ENCODE results near the gene ARF6. TPM values are rescaled to one million over a fixed set of nuclear protein-coding genes. Genes with fewer than 3 reads are reported as not detected.

The ARF6 gene
- total and polyA plus RNA-seq, 4 donors, result 20.3 to 56.2 (median 24.5) TPM

DNA sequence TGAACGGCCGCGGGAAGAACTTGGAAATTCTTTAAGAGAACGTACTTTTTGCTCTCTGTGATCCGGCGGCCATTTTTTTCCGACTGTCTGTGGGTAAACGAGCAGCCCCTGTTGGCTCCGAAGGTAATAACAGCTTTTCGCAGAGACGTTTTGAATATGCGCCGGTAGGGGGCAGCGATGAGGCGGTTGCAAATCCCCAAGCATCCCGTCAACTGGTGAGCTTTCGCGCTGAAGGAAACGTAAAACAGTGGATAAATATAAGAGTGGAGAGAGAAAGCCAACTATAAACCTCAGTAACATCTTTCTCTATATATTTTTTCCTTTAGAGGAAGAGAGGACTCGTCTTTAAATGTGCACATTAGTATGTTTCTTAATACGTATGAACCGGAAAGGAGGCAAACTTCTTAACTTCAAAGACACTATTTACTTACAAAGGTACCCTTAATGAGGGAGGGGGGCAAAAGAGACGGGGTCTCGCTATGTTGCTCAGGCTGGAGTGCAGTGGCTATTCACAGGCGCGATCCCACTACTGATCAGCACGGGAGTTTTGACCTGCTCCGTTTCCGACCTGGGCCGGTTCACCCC is 30.7 kb upstream of the ARF6 start:
- WGBS, result under 1% methylated on average over 29 of the region's 30 CpGs
- TF ChIP-seq, protein P1, sequence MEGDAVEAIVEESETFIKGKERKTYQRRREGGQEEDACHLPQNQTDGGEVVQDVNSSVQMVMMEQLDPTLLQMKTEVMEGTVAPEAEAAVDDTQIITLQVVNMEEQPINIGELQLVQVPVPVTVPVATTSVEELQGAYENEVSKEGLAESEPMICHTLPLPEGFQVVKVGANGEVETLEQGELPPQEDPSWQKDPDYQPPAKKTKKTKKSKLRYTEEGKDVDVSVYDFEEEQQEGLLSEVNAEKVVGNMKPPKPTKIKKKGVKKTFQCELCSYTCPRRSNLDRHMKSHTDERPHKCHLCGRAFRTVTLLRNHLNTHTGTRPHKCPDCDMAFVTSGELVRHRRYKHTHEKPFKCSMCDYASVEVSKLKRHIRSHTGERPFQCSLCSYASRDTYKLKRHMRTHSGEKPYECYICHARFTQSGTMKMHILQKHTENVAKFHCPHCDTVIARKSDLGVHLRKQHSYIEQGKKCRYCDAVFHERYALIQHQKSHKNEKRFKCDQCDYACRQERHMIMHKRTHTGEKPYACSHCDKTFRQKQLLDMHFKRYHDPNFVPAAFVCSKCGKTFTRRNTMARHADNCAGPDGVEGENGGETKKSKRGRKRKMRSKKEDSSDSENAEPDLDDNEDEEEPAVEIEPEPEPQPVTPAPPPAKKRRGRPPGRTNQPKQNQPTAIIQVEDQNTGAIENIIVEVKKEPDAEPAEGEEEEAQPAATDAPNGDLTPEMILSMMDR (IDR thresholded peaks at IDR 0.05; ENCODE audit: low read depth, low read length, missing input control), result peak; percentile 100
- peak; percentile 66 to 73 for TF ChIP-seq RAD21 (IDR thresholded peaks at IDR 0.05)
- peak; percentile 99 for TF ChIP-seq YY1 (IDR thresholded peaks at IDR 0.05)
- TF ChIP-seq TAF1 (conservative IDR thresholded peaks at IDR 0.05), result peak; percentile 61
- TF ChIP-seq, protein P2, sequence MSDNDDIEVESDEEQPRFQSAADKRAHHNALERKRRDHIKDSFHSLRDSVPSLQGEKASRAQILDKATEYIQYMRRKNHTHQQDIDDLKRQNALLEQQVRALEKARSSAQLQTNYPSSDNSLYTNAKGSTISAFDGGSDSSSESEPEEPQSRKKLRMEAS (IDR thresholded peaks at IDR 0.05), result peak; percentile 5
- peak; percentile 18 for TF ChIP-seq SP1 (IDR thresholded peaks at IDR 0.05)
- no peak for TF ChIP-seq HNF4A (conservative IDR thresholded peaks at IDR 0.05)
- TF ChIP-seq HNF4G (IDR thresholded peaks at IDR 0.05), result no peak
- no peak for TF ChIP-seq FOXA1 (IDR thresholded peaks at IDR 0.05)
- TF ChIP-seq, protein P3, sequence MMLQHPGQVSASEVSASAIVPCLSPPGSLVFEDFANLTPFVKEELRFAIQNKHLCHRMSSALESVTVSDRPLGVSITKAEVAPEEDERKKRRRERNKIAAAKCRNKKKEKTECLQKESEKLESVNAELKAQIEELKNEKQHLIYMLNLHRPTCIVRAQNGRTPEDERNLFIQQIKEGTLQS (IDR thresholded peaks at IDR 0.05), result no peak

DNA sequence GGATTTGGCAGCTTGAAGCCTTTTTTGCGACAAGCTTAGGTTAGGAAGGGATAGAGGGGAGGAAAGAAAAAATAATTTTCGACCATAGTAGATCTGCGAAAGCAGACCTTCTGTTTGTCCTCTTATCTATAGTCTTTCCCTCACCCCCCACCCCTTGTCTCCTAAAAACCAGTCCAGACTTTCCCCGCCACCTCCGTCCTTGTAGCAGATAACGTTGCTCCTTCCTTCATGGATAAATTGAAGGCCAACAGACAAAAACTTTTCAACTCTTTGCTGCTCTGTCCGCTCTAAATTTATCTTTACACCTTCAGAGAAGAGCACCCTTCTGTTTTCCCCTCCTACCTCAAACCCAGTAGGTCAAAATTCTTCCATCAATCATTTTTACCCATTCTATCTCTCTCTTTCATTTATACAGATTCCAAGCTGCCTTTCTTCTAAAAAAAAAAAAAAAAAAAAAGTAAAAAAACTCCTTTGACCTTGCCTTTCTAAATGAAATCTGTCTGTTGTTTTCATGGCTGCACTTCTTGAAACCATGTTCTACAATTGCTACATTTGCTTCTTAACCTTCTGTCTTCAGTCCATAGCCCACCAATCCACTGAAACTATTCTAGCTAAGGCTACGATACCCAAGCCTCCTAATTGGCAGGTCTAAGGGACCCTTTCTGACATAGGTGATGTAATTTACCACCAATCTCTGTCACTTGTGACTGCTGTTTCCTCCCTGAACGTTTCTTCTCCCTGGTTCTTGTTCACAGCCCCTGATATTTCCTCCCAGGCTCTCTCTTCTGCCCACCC is 29.2 kb upstream of the ARF6 start:
- no peaks in the 10 kb centered on the region for H3K9me3 ChIP-seq (ENCODE audit: control insufficient read depth in 4 of 4, low read length in 3 of 4)
- peak overlapping the region; percentile 51 to 92 (median 86) for H3K4me3 ChIP-seq (ENCODE audit: low read depth in 1 of 3, low read length in 3 of 3)
- H3K27ac ChIP-seq (ENCODE audit: low read depth in 1 of 2, low read length in 2 of 2), result peak overlapping the region; percentile 99
- no peaks in the 10 kb centered on the region for H3K36me3 ChIP-seq (ENCODE audit: control insufficient read depth in 4 of 4, insufficient read depth in 3 of 4, low read depth in 1 of 4, low read length in 3 of 4)
- peaks cover 0 to 29% (median 7%) of the 10 kb centered on the region in 4 donors for H3K4me1 ChIP-seq (ENCODE audit: control insufficient read depth in 4 of 4, insufficient read depth in 4 of 4, low read length in 3 of 4)
- TF ChIP-seq RXRA (IDR thresholded peaks at IDR 0.05), result no peak
- TF ChIP-seq, protein P1 (IDR thresholded peaks at IDR 0.05; ENCODE audit: low read depth, low read length, missing input control), result no peak
- no peaks in the 10 kb centered on the region for H3K27me3 ChIP-seq (ENCODE audit: control insufficient read depth in 4 of 4, insufficient read depth in 4 of 4, low read length in 3 of 4)
- peak overlapping the region; percentile 100 for H3K9ac ChIP-seq (ENCODE audit: low read depth in 1 of 2, low read length in 2 of 2)
- 18% methylated on average over 9 of the region's 9 CpGs for WGBS
- no peak for DNase-seq (ENCODE audit: low spot score)

More for the DNA sequence above, 30.7 kb upstream of the ARF6 start:
- Histone ChIP-seq H3K27ac (ENCODE audit: low read depth in 1 of 2, low read length in 2 of 2) (peak overlapping the region; percentile 99), H3K4me3 (ENCODE audit: low read depth in 1 of 3, low read length in 3 of 3) (peak overlapping the region; percentile 64 to 80 (median 78)), H3K27me3 (ENCODE audit: control insufficient read depth in 4 of 4, insufficient read depth in 4 of 4, low read length in 3 of 4) (no peaks in the 10 kb centered on the region), H3K9ac (ENCODE audit: low read depth in 1 of 2, low read length in 2 of 2) (peak overlapping the region; percentile 95 to 98), H3K36me3 (ENCODE audit: control insufficient read depth in 4 of 4, insufficient read depth in 3 of 4, low read depth in 1 of 4, low read length in 3 of 4) (no peaks in the 10 kb centered on the region), H3K9me3 (ENCODE audit: control insufficient read depth in 4 of 4, low read length in 3 of 4) (no peaks in the 10 kb centered on the region), H3K4me1 (ENCODE audit: control insufficient read depth in 4 of 4, insufficient read depth in 4 of 4, low read length in 3 of 4) (peaks cover 0 to 20% (median 5%) of the 10 kb centered on the region in 4 donors)
- DNase-seq (ENCODE audit: low spot score), result peak; percentile 92

All from liver (tissue), 9 donors.